Thoracic aorta (tissue), 2 donors: ENCODE data around the gene CD53. TPM values are rescaled to one million over a fixed set of nuclear protein-coding genes. Genes with fewer than 3 reads are reported as not detected.
"Not testable (repeated sequence)": the region's sequence is repeated elsewhere in the genome, so short reads cannot be mapped to it uniquely, and the experiment has no call there.

ENCODE experiments used
- ATAC-seq: fragments of 150-250 bp; one replicate; pipeline ENCODE4 v1.8.0; 2017; ENCODE audit warnings: low read depth; ENCODE audit not compliant: insufficient number of reproducible peaks, low FRiP score
- DNase-seq: peaks from one replicate; pipeline ENCODE4 v3.0.0-alpha.2; 2020; ENCODE audit warnings: low spot score
- H3K27ac ChIP-seq, 2 donors: fragments of 200-600 bp; sonication (generic); 1 replicate in 1 of 2; 2 replicates in 1 of 2; pipeline ENCODE4 v1.5.1; 2016; ENCODE audit warnings: mild to moderate bottlenecking in 2 of 2, moderate library complexity in 2 of 2
- H3K27me3 ChIP-seq: fragments of 200-600 bp; sonication (generic); replicated peaks from 2 replicates; pipeline ENCODE4 v1.6.0; 2016; ENCODE audit warnings: mild to moderate bottlenecking; ENCODE audit not compliant: insufficient read depth
- H3K36me3 ChIP-seq: fragments of 200-600 bp; sonication (generic); one replicate; pipeline ENCODE4 v1.5.1; 2016
- H3K4me1 ChIP-seq, 2 donors: fragments of 200-600 bp; sonication (generic); 1 replicate in 1 of 2; 2 replicates in 1 of 2; pipeline versions ENCODE4 v1.5.1 to v1.6.0; 2016; ENCODE audit warnings: low read depth in 2 of 2, mild to moderate bottlenecking in 1 of 2; ENCODE audit not compliant: control insufficient read depth in 1 of 2
- H3K4me3 ChIP-seq: fragments of 200-600 bp; sonication (generic); 2 replicates; pipeline ENCODE4 v1.5.1; 2016; ENCODE audit warnings: mild to moderate bottlenecking
- H3K9me3 ChIP-seq: fragments of 200-600 bp; sonication (generic); 2 replicates; pipeline ENCODE4 v1.5.1; 2016
- total RNA-seq, 2 donors: library from RNA; depleted of rRNA; stranded (reverse); fragments of >200 nt; gene quantifications; one replicate each; pipeline versions ENCODE4 v1.1.0 to v1.2.3, GENCODE V29; 2016
- TF ChIP-seq, protein P1 (sequence below): fragments of 200-600 bp; sonication (generic); IDR thresholded peaks from one replicate; pipeline ENCODE4 v1.5.1; 2019; ENCODE audit warnings: antibody characterized with exemption

Gene CD53
- total RNA-seq, 2 donors from 2014 or later, result 55.6 to 60.9 TPM

DNA sequence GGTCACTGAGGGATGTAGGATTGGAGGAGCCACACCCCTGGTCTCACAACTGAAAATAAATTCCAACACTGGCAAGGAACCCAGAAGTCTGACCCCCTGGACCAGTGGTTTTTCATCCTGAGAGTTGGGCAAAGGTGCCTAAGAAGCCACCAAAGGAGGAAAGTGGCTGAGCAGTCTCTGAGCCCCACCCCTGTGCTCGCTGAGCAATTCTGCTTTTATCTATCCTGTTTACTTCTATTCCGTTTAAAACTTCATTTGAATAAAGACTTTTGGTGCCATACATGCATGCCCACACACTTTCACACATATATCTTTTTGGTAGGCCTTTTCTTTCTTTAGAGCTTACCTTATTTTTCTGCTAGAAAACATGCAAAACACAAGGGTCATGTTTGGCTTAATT lies 13.9 kb upstream of the CD53 start:
- Histone ChIP-seq H3K4me1 (no peaks in the 10 kb centered on the region), H3K9me3 (no peaks in the 10 kb centered on the region), H3K27me3 (no peaks in the 10 kb centered on the region), H3K27ac (no peak overlapping the region), H3K4me3 (no peak overlapping the region), H3K36me3 (no peaks in the 10 kb centered on the region)
- TF ChIP-seq, protein P1, sequence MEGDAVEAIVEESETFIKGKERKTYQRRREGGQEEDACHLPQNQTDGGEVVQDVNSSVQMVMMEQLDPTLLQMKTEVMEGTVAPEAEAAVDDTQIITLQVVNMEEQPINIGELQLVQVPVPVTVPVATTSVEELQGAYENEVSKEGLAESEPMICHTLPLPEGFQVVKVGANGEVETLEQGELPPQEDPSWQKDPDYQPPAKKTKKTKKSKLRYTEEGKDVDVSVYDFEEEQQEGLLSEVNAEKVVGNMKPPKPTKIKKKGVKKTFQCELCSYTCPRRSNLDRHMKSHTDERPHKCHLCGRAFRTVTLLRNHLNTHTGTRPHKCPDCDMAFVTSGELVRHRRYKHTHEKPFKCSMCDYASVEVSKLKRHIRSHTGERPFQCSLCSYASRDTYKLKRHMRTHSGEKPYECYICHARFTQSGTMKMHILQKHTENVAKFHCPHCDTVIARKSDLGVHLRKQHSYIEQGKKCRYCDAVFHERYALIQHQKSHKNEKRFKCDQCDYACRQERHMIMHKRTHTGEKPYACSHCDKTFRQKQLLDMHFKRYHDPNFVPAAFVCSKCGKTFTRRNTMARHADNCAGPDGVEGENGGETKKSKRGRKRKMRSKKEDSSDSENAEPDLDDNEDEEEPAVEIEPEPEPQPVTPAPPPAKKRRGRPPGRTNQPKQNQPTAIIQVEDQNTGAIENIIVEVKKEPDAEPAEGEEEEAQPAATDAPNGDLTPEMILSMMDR, result no peak
- ATAC-seq, result no peak
- DNase-seq, result no peak

DNA sequence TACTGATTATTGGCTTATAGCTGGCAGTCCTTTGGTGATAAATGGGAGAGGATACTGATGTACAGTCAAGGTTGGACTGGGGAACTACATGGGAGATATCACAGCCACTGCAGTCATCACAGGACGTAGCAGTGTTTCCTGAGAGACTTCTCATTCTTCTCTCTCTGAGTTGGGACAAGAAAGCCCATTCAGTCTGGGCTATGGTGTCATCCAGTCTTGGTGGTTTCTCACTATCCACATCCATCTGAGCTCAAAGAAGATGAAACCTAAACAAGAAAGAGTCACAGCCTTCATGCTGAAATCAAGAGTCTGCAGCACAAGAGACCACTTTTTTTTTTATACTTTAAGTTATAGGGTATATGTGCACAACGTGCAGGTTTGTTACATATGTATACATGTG lies 12.8 kb upstream of the CD53 start:
- Histone ChIP-seq H3K4me3 (no peak overlapping the region), H3K27me3 (no peaks in the 10 kb centered on the region), H3K36me3 (no peaks in the 10 kb centered on the region), H3K27ac (no peak overlapping the region), H3K4me1 (no peaks in the 10 kb centered on the region), H3K9me3 (no peaks in the 10 kb centered on the region)
- no peak for ATAC-seq
- TF ChIP-seq, protein P1, result no peak
- DNase-seq, result no peak

DNA sequence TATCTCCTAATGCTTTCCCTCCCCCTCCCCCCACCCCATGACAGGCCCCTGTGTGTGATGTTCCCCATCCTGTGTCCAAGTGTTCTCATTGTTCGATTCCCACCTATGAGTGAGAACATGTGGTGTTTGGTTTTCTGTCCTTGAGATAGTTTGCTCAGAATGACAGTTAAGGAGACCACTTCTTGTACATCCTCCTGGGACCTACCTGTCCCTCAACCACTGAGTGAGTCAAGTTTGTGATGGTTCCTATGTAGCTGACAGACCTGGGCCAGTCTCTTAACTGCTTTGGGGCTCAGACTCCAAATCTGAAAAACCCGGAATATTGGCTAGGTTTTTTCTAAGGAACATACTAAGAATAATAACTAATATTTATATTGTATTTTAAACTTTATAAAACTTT lies 12.3 kb upstream of the CD53 start:
- H3K36me3 ChIP-seq, ATAC-seq, DNase-seq, H3K4me1 ChIP-seq, H3K9me3 ChIP-seq, H3K27me3 ChIP-seq, H3K4me3 ChIP-seq, H3K27ac ChIP-seq: not testable (repeated sequence)

DNA sequence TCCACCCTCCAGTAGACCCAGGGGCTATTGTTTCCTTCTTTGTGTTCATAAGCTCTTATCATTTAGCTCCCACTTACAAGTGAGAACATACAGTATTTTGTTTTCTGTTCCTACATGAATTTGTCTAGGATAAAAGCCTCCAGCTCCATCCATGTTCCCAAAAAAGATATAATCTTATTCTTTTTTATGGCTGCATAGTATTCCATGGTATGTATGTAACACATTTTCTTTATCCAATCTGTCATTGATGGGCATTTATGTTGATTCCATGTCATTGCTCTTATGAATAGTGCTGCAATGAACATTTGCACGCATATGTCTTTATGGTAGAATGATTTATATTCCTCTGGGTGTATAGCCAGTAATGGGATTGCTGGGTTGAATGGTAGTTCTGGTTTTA lies 11.0 kb upstream of the CD53 start:
- H3K4me3 ChIP-seq, H3K27ac ChIP-seq, H3K36me3 ChIP-seq, H3K4me1 ChIP-seq, H3K9me3 ChIP-seq, ATAC-seq, H3K27me3 ChIP-seq, DNase-seq: not testable (repeated sequence)

GRCh38 chr1:110864287-110864686 lies 8.7 kb upstream of the CD53 start:
- DNase-seq (no peak), ATAC-seq (no peak)
- H3K4me1 ChIP-seq, result no peaks in the 10 kb centered on the region
- TF ChIP-seq, protein P1, result no peak
- no peaks in the 10 kb centered on the region for H3K9me3 ChIP-seq
- no peak overlapping the region for H3K4me3 ChIP-seq
- H3K36me3 ChIP-seq, result no peaks in the 10 kb centered on the region
- H3K27me3 ChIP-seq, result no peaks in the 10 kb centered on the region
- H3K27ac ChIP-seq, result no peak overlapping the region

GRCh38 chr1:110870721-110871388 lies 2.1 kb upstream of the CD53 start:
- no peak overlapping the region for H3K27ac ChIP-seq
- H3K27me3 ChIP-seq, result no peaks in the 10 kb centered on the region
- H3K4me1 ChIP-seq, result no peaks in the 10 kb centered on the region
- H3K9me3 ChIP-seq, result no peaks in the 10 kb centered on the region
- no peak for ATAC-seq
- no peaks in the 10 kb centered on the region for H3K36me3 ChIP-seq
- no peak overlapping the region for H3K4me3 ChIP-seq
- DNase-seq, result no peak
- TF ChIP-seq, protein P1, result no peak
